Activated CD8-positive, alpha-beta memory T cell treated with anti-CD3 and anti-CD28 coated beads, Interleukin-2, amount 10 ng/mL, durations not matched to agents 7 days and 5 days (primary cell): ENCODE measurements around the gene SGMS1. TPM values are rescaled to one million over a fixed set of nuclear protein-coding genes. Genes with fewer than 3 reads are reported as not detected.

Source experiments
- ATAC-seq: fragments of 150-1000 bp; cut with Tn5 transposase; one replicate; pipeline ENCODE4 v1.10.0; 2021; ENCODE audit warnings: moderate library complexity
- CTCF ChIA-PET: fragments of 350-600 bp; sonication (Branson Sonifier 250); formaldehyde crosslinking; loops from one replicate; lab custom pipeline; 2021; ENCODE audit warnings: antibody characterized with exemption; lab: Charles Lee
- DNase-seq: peaks from one replicate; pipeline ENCODE4 v3.0.0-alpha.2; 2020
- H3K27ac Mint-ChIP-seq: one replicate; pipeline ENCODE4 v1.8.0; 2021; ENCODE audit warnings: mild to moderate bottlenecking, mixed read lengths
- H3K27me3 Mint-ChIP-seq: one replicate; pipeline ENCODE4 v1.8.0; 2021; ENCODE audit warnings: mixed read lengths
- H3K36me3 Mint-ChIP-seq: one replicate; pipeline ENCODE4 v1.8.0; 2021; ENCODE audit warnings: mild to moderate bottlenecking, mixed read lengths
- H3K4me1 Mint-ChIP-seq: one replicate; pipeline ENCODE4 v1.8.0; 2021; ENCODE audit warnings: mixed read lengths
- H3K4me3 Mint-ChIP-seq: one replicate; pipeline ENCODE4 v1.8.0; 2021; ENCODE audit warnings: mild to moderate bottlenecking, moderate library complexity, mixed read lengths
- H3K9me3 Mint-ChIP-seq: one replicate; pipeline ENCODE4 v1.8.0; 2022; ENCODE audit warnings: low read depth, mixed read lengths
- total RNA-seq, 2 experiments: library from RNA; stranded (reverse); gene quantifications; one replicate each; pipeline ENCODE4 v1.2.3, GENCODE V29; 2021

Gene SGMS1
- total RNA-seq, 2 experiments from 2014 or later: 37.0 to 38.4 TPM

DNA sequence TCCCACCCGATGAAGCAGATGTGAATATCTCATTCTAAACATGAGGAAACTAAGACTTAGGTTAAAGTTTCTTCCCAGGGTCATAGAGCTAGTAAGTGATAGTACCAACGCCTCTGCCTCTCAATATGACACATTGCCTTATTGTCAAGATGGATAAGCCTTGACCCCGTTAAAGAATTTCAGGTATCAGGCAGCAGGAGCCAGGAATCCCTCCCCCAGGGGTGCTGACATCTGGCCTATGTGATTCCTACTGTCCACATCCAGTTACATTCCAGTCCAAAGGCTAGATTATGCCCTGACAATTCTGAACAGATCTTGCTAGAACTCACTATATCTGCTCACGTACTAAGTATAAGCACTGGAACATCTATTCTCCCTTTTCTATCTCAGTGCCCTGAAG is 314.4 kb downstream of the SGMS1 start:
- no peak overlapping the region for H3K27ac Mint-ChIP-seq
- no peak for DNase-seq
- H3K4me3 Mint-ChIP-seq: no peak overlapping the region
- no peak for ATAC-seq
- peaks cover 48% of the 10 kb centered on the region for H3K36me3 Mint-ChIP-seq
- CTCF ChIA-PET: no interaction called here
- H3K4me1 Mint-ChIP-seq: peaks cover 20% of the 10 kb centered on the region
- no peaks in the 10 kb centered on the region for H3K27me3 Mint-ChIP-seq
- no peaks in the 10 kb centered on the region for H3K9me3 Mint-ChIP-seq

- CTCF ChIA-PET: no interaction called here
- ATAC-seq (no peak), DNase-seq (no peak)
- H3K27me3 Mint-ChIP-seq: no peaks in the 10 kb centered on the region
- H3K36me3 Mint-ChIP-seq: peaks cover 24% of the 10 kb centered on the region
- H3K4me3 Mint-ChIP-seq: no peak overlapping the region
- peaks cover 13% of the 10 kb centered on the region for H3K4me1 Mint-ChIP-seq
- H3K9me3 Mint-ChIP-seq: no peaks in the 10 kb centered on the region
- H3K27ac Mint-ChIP-seq: no peak overlapping the region
Observed at GRCh38 chr10:50304660-50305059, 319.1 kb downstream of the SGMS1 start.

- Mint-ChIP-seq H3K4me3 (no peak overlapping the region), H3K27me3 (peaks cover 2% of the 10 kb centered on the region), H3K36me3 (peaks cover 15% of the 10 kb centered on the region), H3K4me1 (peaks cover 13% of the 10 kb centered on the region), H3K27ac (no peak overlapping the region), H3K9me3 (peaks cover 4% of the 10 kb centered on the region)
- no peak for DNase-seq
- ATAC-seq: no peak
- CTCF ChIA-PET: interaction anchor here (1.5 kb wide), 1 partner anchor 25 kb away, joined by 4 read pairs; no protein-coding TSS in a partner anchor
Observed at GRCh38 chr10:50299948-50300669, 323.6 kb downstream of the SGMS1 start.

- Mint-ChIP-seq H3K4me3 (no peak overlapping the region), H3K27ac (no peak overlapping the region), H3K9me3 (peaks cover 4% of the 10 kb centered on the region), H3K36me3 (peaks cover 10% of the 10 kb centered on the region), H3K4me1 (peaks cover 4% of the 10 kb centered on the region), H3K27me3 (peaks cover 2% of the 10 kb centered on the region)
- CTCF ChIA-PET: no interaction called here
- ATAC-seq (no peak), DNase-seq (no peak)
Observed at GRCh38 chr10:50295367-50295766, 328.4 kb downstream of the SGMS1 start.

GRCh38 chr10:50294582-50294981 is 329.2 kb downstream of the SGMS1 start:
- DNase-seq (no peak), ATAC-seq (no peak)
- peaks cover 4% of the 10 kb centered on the region for H3K4me1 Mint-ChIP-seq
- H3K9me3 Mint-ChIP-seq: peaks cover 4% of the 10 kb centered on the region
- no peak overlapping the region for H3K4me3 Mint-ChIP-seq
- CTCF ChIA-PET: no interaction called here
- peaks cover 10% of the 10 kb centered on the region for H3K36me3 Mint-ChIP-seq
- H3K27ac Mint-ChIP-seq: no peak overlapping the region
- H3K27me3 Mint-ChIP-seq: peaks cover 2% of the 10 kb centered on the region

DNA sequence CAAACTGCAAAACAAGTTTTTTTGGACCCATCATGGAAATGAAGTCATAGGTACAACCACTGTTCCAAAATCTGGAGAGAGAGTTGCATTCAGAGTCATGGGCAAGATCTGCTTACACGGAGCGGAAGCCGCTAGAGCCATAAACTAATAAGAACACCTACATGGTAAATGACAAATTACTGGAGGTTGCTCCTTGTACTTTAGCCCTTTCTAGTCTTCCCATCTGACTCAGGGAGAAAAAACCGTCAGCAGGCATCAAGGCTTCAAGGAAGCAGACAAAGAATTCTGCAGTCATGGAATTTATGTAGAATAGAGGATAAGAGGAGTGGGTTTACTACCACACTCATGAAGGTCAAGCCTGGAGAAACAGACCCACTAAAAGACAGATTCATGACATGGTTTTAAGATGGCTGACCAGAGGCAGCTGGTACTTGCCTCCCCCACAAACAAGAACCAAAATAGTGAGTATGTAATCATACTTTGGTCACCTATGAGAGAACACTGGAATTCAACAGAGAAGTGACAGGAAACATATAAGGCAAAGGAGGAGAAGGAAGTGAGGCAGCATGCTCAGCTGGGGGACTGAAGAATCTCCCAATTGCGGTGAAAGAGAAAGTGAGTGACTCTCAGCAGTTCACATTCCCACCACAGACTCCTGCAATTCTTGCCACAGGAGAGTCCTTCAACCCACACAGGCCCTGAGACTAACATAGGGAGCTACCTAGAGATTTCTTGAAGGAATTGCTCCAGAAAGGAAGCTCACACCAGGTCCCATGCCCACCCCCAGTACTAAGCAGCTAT is 330.0 kb downstream of the SGMS1 start:
- peaks cover 2% of the 10 kb centered on the region for H3K27me3 Mint-ChIP-seq
- CTCF ChIA-PET: interaction anchor here (0.7 kb wide), 1 partner anchor 18 kb away, joined by 3 read pairs; no protein-coding TSS in a partner anchor
- no peak overlapping the region for H3K27ac Mint-ChIP-seq
- DNase-seq: no peak
- peaks cover 4% of the 10 kb centered on the region for H3K9me3 Mint-ChIP-seq
- H3K4me3 Mint-ChIP-seq: no peak overlapping the region
- peaks cover 6% of the 10 kb centered on the region for H3K4me1 Mint-ChIP-seq
- ATAC-seq: no peak
- peaks cover 10% of the 10 kb centered on the region for H3K36me3 Mint-ChIP-seq

DNA sequence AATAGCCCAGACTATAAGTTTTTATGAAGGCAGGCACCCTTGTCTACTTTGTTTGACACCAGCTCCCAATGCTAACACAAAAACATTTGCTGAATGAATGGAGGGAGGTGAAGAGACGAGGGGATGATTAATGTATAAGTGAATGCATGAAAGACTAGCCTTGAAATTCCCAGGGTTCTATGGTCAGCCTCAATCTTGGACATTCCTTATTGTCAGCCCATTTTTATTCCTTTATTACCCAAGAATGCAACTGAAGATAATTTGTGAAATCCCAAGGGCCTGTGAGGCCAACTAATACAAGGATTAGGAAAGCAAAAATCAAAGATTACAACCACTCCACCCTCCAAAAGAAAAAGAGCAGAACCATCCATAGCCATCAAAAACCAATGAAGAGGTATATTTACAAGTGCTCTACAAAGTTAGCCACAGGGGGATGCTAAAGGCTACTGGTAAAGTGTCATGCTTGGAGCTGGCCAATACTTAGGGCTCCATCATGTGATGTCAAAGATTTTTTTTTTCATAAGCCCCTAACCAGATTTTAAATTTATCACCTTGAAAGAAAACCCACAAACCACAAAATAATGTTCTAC is 332.4 kb downstream of the SGMS1 start:
- Mint-ChIP-seq H3K4me3 (no peak overlapping the region), H3K4me1 (peaks cover 6% of the 10 kb centered on the region), H3K27ac (no peak overlapping the region), H3K27me3 (peaks cover 9% of the 10 kb centered on the region), H3K36me3 (peaks cover 3% of the 10 kb centered on the region), H3K9me3 (peaks cover 2% of the 10 kb centered on the region)
- ATAC-seq (no peak), DNase-seq (no peak)
- CTCF ChIA-PET: interaction anchor here (0.6 kb wide), 1 partner anchor 125 kb away, joined by 3 read pairs; no protein-coding TSS in a partner anchor

- Mint-ChIP-seq H3K36me3 (no peaks in the 10 kb centered on the region), H3K9me3 (no peaks in the 10 kb centered on the region), H3K27ac (no peak overlapping the region), H3K4me1 (peaks cover 6% of the 10 kb centered on the region), H3K27me3 (peaks cover 13% of the 10 kb centered on the region), H3K4me3 (no peak overlapping the region)
- ATAC-seq: no peak
- no peak for DNase-seq
- CTCF ChIA-PET: no interaction called here
Observed at GRCh38 chr10:50289196-50289595, 334.6 kb downstream of the SGMS1 start.

DNA sequence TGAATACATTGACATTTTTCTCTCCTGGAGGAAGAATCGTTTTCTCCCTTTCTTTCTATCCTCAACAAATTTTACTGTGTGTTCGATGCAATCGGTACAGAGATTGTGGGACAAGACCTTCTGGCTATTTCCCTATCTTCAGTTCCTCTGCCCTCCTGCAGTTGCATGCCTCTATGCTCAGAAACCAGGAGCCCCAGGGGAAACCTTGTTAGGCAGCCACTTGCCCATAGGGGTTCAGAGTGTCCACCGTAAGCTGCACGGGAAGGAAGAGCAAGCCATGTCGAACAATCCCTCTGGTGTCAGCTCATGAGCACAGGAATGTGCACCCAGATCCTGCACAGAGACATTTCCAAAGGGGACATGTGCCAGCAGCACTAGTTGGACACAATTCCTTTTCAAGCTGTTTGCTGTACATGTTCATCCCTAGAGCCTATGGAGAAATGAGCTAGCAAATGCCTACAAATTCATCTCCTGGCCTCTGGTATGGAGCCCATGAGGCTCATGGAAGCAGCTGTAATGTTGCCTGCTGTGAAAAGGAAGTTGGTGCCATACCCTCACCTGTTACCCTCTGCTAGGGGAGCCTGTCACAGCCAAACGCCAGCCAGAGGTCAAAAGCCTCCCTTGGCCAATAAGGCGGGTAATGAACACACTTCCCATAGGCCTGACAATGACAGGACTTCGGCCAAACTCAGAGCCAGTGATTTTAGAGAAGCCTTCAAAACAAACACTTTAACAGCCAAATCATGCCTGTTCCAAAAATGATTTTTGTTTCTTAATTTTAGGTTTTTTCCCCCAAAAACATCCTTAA is 336.6 kb downstream of the SGMS1 start:
- no peaks in the 10 kb centered on the region for H3K36me3 Mint-ChIP-seq

GRCh38 chr10:50286517-50286916 is 337.2 kb downstream of the SGMS1 start:
- no peak for ATAC-seq
- peaks cover 35% of the 10 kb centered on the region for H3K27me3 Mint-ChIP-seq
- H3K4me1 Mint-ChIP-seq: peaks cover 2% of the 10 kb centered on the region
- DNase-seq: no peak
- no peak overlapping the region for H3K4me3 Mint-ChIP-seq
- no peaks in the 10 kb centered on the region for H3K9me3 Mint-ChIP-seq
- no peaks in the 10 kb centered on the region for H3K36me3 Mint-ChIP-seq
- no peak overlapping the region for H3K27ac Mint-ChIP-seq
- CTCF ChIA-PET: no interaction called here

More for the DNA sequence above, 336.6 kb downstream of the SGMS1 start:
- no peaks in the 10 kb centered on the region for H3K9me3 Mint-ChIP-seq
- no peak overlapping the region for H3K27ac Mint-ChIP-seq
- peaks cover 2% of the 10 kb centered on the region for H3K4me1 Mint-ChIP-seq
- DNase-seq (no peak), ATAC-seq (no peak)
- H3K4me3 Mint-ChIP-seq: no peak overlapping the region
- peaks cover 28% of the 10 kb centered on the region for H3K27me3 Mint-ChIP-seq
- CTCF ChIA-PET: no interaction called here

- DNase-seq: no peak
- CTCF ChIA-PET: interaction anchor here (1.0 kb wide), 1 partner anchor 875 kb away, joined by 3 read pairs; no protein-coding TSS in a partner anchor
- H3K4me3 Mint-ChIP-seq: no peak overlapping the region
- H3K36me3 Mint-ChIP-seq: no peaks in the 10 kb centered on the region
- no peak for ATAC-seq
- H3K27ac Mint-ChIP-seq: no peak overlapping the region
- H3K9me3 Mint-ChIP-seq: no peaks in the 10 kb centered on the region
- H3K4me1 Mint-ChIP-seq: no peaks in the 10 kb centered on the region
- H3K27me3 Mint-ChIP-seq: peaks cover 69% of the 10 kb centered on the region
Observed at GRCh38 chr10:50281967-50282522, 341.7 kb downstream of the SGMS1 start.

- peaks cover 72% of the 10 kb centered on the region for H3K27me3 Mint-ChIP-seq
- ATAC-seq (no peak), DNase-seq (no peak)
- H3K4me3 Mint-ChIP-seq: no peak overlapping the region
- CTCF ChIA-PET: no interaction called here
- no peak overlapping the region for H3K27ac Mint-ChIP-seq
- no peaks in the 10 kb centered on the region for H3K36me3 Mint-ChIP-seq
- H3K4me1 Mint-ChIP-seq: no peaks in the 10 kb centered on the region
- H3K9me3 Mint-ChIP-seq: no peaks in the 10 kb centered on the region
Observed at GRCh38 chr10:50281210-50281966, 342.4 kb downstream of the SGMS1 start.
